Glomerular endothelial cell (primary cell): ENCODE measurements around the gene RNPS1. TPM values are rescaled to one million over a fixed set of nuclear protein-coding genes. Genes with fewer than 3 reads are reported as not detected.

Experiments used
- total RNA-seq: library from RNA; depleted of rRNA; stranded (reverse); fragments of >200 nt; gene quantifications from 2 replicates; pipeline ENCODE4 v1.2.3, GENCODE V29; 2015

Gene RNPS1
- total RNA-seq, 1 donor from 2014 or later: 192 TPM

Other genes starting within 250 kb of the RNPS1 start
- 0.35 and 1.0 TPM in 2 replicates for gene NPW, start 248.3 kb downstream of the RNPS1 start, total RNA-seq
- gene NHERF2, start 241.2 kb downstream of the RNPS1 start, total RNA-seq: 49.5 and 94.2 TPM in 2 replicates
- gene NTHL1, start 220.3 kb downstream of the RNPS1 start, total RNA-seq: 22.6 and 30.5 TPM in 2 replicates
- 56.5 and 83.0 TPM in 2 replicates for gene TSC2, start 220.1 kb downstream of the RNPS1 start, total RNA-seq
- gene PKD1, start 132.2 kb downstream of the RNPS1 start, total RNA-seq: 62.4 and 147 TPM in 2 replicates
- 0.48 and 1.3 TPM in 2 replicates for gene RAB26, start 119.5 kb downstream of the RNPS1 start, total RNA-seq
- gene TRAF7, start 112.3 kb downstream of the RNPS1 start, total RNA-seq: 88.4 and 102 TPM in 2 replicates
- 0.10 and 0.18 TPM in 2 replicates for gene CASKIN1, start 71.5 kb downstream of the RNPS1 start, total RNA-seq
- 63.4 and 63.9 TPM in 2 replicates for gene MLST8, start 62.7 kb downstream of the RNPS1 start, total RNA-seq
- gene BRICD5, start 57.3 kb downstream of the RNPS1 start, total RNA-seq: 3.5 and 3.7 TPM in 2 replicates
- 21.0 and 24.9 TPM in 2 replicates for gene PGP, start 53.3 kb downstream of the RNPS1 start, total RNA-seq
- 35.1 and 37.5 TPM in 2 replicates for gene E4F1, start 44.5 kb downstream of the RNPS1 start, total RNA-seq
- 0.10 and 0.82 TPM in 2 replicates for gene DNASE1L2, start 31.7 kb downstream of the RNPS1 start, total RNA-seq
- gene ECI1, start 16.5 kb downstream of the RNPS1 start, total RNA-seq: 37.2 and 37.6 TPM in 2 replicates
- gene ABCA3, start 72.6 kb upstream of the RNPS1 start, total RNA-seq: 57.2 and 79.5 TPM in 2 replicates
- gene CCNF, start 161.3 kb upstream of the RNPS1 start, total RNA-seq: 8.4 and 15.5 TPM in 2 replicates
- 12.1 and 16.1 TPM in 2 replicates for gene TEDC2, start 192.0 kb upstream of the RNPS1 start, total RNA-seq
- gene NTN3, start 203.2 kb upstream of the RNPS1 start, total RNA-seq: 0.35 TPM in 1 of 2 replicates, not detected in the other
- 12.9 and 19.7 TPM in 2 replicates for gene TBC1D24, start 207.0 kb upstream of the RNPS1 start, total RNA-seq
- 68.0 and 126 TPM in 2 replicates for gene ATP6V0C, start 245.8 kb upstream of the RNPS1 start, total RNA-seq